Hepatic stellate cell (primary cell): ENCODE data around the gene ADAMTSL5.

Experiments
- DNase-seq: peaks from one replicate; pipeline ENCODE4 v3.0.0; 2011; ENCODE audit warnings: low spot score

Gene ADAMTSL5

DNA sequence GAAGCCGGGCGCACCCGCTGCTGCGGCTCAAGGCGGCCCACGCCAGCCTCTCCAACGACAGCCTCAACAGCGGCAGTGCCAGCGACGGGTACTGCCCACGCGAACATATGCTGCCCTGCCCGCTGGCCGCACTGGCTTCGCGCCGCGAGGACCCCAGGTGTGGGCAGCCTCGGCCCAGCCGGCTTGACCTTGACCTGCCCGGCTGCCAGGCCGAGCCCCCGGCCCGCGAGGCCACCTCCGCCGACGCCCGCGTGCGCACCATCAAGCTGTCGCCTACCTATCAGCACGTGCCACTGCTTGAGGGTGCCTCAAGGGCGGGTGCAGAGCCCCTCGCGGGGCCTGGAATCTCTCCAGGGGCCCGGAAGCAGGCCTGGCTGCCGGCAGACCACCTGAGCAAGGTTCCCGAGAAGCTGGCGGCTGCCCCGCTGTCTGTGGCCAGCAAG lies 46.8 kb downstream of the ADAMTSL5 start:
- DNase-seq = no peak

DNA sequence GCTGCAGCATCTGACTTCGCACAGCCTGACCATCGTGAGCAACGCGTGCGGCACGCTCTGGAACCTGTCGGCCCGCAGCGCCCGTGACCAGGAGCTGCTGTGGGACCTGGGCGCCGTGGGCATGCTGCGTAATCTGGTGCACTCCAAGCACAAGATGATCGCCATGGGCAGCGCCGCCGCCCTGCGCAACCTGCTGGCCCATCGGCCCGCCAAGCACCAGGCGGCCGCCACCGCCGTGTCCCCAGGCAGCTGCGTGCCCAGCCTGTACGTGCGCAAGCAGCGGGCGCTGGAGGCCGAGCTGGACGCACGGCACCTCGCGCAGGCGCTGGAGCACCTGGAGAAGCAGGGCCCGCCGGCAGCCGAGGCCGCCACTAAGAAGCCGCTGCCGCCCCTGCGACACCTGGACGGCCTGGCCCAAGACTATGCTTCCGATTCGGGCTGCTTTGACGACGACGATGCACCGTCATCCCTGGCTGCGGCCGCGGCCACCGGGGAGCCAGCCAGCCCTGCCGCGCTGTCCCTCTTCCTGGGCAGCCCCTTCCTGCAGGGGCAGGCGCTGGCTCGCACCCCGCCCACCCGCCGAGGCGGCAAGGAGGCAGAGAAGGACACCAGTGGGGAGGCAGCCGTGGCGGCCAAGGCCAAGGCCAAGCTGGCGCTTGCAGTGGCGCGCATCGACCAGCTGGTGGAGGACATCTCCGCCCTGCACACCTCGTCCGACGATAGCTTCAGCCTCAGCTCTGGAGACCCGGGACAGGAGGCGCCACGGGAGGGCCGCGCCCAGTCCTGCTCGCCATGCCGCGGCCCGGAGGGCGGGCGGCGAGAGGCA lies 47.4 kb downstream of the ADAMTSL5 start:
- peak; percentile 86 for DNase-seq

DNA sequence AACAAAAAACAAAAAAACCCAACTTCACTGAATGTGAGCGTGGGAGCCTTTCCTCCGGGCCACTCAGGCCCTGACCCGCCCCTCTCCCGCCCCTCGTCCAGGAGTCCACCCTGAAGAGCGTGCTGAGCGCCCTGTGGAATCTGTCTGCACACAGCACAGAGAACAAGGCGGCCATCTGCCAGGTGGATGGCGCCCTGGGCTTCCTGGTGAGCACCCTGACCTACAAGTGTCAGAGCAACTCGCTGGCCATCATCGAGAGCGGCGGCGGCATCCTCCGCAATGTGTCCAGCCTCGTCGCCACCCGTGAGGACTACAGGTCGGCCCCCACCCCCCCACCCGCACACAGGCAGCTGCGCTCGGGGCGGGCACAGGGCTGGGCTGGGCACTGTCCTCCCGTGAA lies 51.0 kb downstream of the ADAMTSL5 start:
- DNase-seq = no peak

DNA sequence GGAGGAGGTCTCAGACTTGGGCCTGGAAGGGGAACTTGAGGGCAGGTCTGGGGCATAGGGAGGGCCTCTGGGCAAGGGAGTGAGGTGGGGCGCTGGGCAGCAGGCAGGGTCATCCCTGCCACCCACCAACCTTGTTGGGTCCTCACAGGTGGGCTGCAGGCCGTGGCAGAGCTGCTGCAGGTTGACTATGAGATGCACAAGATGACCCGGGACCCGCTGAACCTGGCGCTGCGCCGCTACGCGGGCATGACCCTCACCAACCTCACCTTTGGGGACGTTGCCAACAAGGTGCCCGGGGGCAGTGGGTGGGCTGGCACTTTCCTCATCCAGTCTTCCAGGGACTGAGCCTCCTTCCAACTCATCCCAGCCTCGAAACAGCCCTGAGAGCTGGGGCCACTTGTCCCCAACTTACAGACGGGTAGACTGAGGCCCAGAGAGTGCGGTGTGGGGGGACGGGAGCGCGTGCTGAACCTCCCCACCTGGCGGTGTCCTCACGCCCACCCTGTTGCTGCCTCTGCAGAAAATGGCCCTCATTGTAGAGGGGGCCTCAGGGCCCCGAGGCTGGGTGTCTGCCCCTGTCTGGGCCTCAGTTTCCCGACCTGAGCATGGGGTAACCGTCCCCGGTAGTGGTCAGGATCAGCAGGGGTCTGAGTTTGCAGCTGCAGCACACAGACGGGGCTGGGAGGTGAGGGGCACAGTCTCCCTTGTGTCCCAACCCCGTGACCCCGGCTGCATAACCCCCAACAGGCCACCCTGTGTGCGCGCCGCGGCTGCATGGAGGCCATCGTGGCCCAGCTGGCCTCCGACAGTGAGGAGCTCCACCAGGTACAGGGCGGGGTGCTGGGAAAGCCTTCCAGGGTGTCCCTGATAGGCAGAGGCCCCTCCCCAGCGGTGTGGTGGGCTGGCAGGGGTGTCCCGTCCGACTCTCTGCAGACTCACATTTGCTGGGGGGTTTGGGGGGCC lies 52.5 kb downstream of the ADAMTSL5 start:
- DNase-seq = no peak

DNA sequence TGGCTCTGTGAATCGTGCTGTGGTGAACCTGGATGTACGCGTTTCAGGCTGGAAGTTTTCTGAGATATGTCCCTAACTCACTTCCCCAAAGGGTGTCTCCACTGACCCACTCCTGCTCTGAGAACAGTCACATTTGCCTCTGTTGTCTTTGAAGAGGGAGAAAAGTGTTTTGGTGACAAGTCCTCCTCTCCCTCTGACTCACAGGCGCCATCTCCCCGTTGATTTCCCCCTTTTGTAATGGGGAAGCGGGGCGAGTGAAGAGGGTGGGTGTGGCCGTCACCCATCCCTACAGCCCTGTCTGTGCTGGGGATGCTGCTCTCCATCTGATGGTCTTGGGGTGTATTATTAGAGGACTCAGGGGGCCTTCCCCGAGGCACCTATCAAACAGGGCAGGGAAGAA lies 53.3 kb downstream of the ADAMTSL5 start:
- DNase-seq = no peak

DNA sequence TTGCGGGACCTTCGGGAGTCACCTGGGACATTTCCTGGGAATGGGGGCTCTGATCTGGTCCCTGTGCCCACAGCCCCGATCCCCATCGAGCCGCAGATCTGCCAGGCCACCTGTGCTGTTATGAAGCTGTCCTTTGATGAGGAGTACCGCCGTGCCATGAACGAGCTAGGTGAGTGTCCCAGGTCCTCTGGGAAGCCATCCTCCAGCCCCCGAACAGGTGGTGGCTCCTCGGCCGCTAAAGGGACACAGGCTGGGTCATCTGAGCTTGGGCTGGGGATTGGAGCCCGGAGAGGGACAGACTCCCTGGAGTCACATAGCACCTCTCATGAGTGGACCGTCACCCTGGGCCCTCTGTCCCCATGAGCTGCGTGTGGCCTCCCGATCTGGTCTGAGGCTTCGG lies 54.9 kb downstream of the ADAMTSL5 start:
- DNase-seq = no peak

DNA sequence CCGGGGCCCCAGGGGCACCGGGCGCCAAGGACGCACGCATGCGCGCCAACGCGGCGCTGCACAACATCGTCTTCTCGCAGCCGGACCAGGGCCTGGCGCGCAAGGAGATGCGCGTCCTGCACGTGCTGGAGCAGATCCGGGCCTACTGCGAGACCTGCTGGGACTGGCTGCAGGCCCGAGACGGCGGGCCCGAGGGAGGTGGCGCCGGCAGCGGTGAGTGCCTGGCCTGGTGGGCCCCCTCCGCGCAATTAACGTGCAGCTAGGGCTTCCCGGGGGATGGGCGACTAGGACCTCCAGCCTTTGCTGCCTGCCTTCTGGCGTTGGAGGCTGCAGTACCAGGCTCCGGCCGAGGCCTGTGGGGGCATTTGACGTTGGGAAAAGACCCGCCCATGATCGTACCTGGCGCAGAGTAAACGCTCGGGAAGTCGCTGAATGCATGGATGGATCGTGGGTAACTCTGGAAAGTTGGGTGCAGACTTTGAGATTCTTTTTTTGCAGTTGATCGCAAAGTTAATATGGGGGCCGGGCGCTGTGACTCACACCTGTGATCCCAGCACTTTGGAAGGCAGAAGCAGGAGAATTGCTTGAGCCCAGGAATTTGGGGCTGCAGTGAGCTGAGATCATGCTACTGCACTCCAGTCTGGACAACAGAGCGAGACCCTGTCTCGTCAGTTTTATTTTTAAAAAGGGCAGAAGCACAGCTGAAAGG lies 55.6 kb downstream of the ADAMTSL5 start:
- DNase-seq = no peak

DNA sequence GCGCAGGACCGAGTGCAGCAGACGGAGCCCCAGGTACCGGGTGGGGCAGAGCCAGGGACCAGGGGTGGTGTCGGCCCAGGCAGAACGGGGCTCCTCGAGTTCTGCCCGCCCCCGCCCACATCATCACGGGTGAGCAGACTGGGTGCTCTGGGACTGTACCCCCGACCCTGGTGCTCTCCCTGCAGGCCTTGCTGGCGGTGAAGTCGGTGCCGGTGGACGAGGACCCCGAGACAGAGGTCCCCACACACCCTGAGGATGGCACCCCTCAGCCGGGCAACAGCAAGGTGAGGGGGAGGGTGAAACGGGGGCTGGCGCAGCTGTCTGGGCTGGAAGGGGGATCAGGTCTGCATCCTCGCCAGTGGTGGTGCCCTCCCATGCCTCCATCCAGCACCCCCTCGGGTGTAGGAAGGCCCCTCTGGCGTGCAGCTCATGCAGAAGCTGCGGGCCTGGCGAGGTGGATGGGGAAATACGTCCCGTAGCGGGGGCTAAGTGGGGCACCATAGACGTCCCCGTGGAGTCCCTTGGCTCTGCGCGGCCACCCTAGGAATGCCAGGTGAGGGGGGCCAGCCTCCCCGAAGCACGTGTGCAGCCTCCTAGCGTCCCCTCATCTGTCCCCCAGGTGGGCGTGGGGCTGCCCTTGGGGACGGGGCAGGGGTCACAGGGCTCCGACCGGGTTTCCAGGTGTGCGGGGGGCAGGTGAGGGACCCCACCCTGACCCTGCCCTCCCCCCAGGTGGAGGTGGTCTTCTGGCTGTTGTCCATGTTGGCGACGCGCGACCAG lies 56.5 kb downstream of the ADAMTSL5 start:
- DNase-seq = no peak

DNA sequence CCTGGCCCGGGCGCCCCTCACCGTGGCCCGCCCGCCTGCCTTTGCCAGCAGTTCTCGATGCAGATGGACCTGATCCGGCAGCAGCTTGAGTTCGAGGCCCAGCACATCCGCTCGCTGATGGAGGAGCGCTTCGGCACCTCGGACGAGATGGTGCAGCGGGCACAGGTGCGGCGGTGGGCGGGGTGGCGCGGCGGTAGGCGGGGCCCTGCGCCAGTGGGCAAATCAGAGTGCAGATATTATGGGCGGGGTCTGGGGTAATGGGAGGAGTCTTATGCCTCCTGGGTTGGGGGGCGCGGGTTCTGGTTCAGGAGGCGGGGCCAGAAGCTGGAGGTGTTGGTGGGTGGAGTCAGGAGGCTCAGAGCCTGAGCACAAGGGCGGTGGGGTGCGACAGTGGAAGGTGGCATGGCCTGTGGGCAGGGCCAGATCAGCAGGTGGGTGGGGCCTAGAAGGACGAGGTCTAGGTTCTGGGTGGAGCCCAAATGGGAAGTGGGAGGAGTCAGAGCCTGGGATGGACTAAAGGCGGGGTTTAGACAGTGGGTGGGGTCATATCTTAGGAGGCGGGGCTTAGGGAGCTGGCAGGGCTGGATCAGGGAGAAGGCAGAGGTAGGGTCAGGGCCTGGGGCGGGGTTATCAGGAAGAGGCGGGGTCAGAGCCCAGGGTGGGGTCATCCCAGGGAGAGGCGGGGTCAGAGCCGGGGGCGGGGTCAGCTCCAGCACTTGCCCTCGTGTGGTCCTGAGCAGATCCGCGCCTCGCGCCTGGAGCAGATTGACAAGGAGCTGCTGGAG lies 57.3 kb downstream of the ADAMTSL5 start:
- DNase-seq = peak; percentile 80
